HEK293 (cell line): ENCODE data around the gene DMBT1.

Experiments used
- CTCF ChIA-PET: fragments of 350-600 bp; formaldehyde crosslinking; extraction: SDS; loops from one replicate; lab custom pipeline; 2021; ENCODE audit warnings: antibody characterized with exemption; lab: Yijun Ruan, JAX
- POLR2A ChIA-PET: fragments of 300-600 bp; formaldehyde crosslinking; extraction: SDS; loops from one replicate; lab custom pipeline; 2020; ENCODE audit warnings: antibody characterized with exemption, inconsistent platforms; lab: Yijun Ruan, JAX
- H3K27ac ChIP-seq: fragments of 200-500 bp; sonication (Bioruptor generic); 2 replicates; pipeline ENCODE4 v1.5.1; 2014; ENCODE audit warnings: low read depth, low read length, control low read depth, inconsistent platforms; ENCODE audit errors: extremely low read depth
- H3K36me3 ChIP-seq, 2 experiments: fragments of 200-500 bp in 1 of 2; sonication (Bioruptor generic) in 1 of 2; 1 replicate in 1 of 2; 2 replicates in 1 of 2; pipeline ENCODE4 v1.5.1; 2014 to 2017; ENCODE audit warnings: inconsistent platforms in 2 of 2, low read length in 2 of 2; ENCODE audit not compliant: control insufficient read depth in 2 of 2, insufficient read depth in 1 of 2
- H3K4me1 ChIP-seq: fragments of 200-500 bp; sonication (Bioruptor generic); 2 replicates; pipeline ENCODE4 v1.5.1; 2014; ENCODE audit warnings: mild to moderate bottlenecking, low read length, inconsistent platforms; ENCODE audit not compliant: control insufficient read depth, insufficient read depth
- H3K4me3 ChIP-seq: 2 replicates; pipeline ENCODE4 v1.5.1; 2011; ENCODE audit warnings: low read depth, mild to moderate bottlenecking, control low read depth, low read length, moderate library complexity
- H3K9me3 ChIP-seq: fragments of 200-500 bp; sonication (Bioruptor generic); 2 replicates; pipeline ENCODE4 v1.5.1; 2014; ENCODE audit warnings: low read depth, low read length, inconsistent platforms; ENCODE audit not compliant: control insufficient read depth, insufficient read depth
- HOXC10 ChIP-seq: sonication (generic); formaldehyde crosslinking; IDR thresholded peaks from 2 replicates; pipeline ENCODE4 v1.8.1; 2023; ENCODE audit warnings: mild to moderate bottlenecking, missing genetic modification reagents
- KLF9 ChIP-seq: fragments of 450-650 bp; formaldehyde crosslinking; IDR thresholded peaks from 2 replicates; pipeline ENCODE4 v1.5.1; 2016; ENCODE audit warnings: missing biosample characterization, missing genetic modification characterization, low read depth
- SP3 ChIP-seq: fragments of 450-650 bp; formaldehyde crosslinking; IDR thresholded peaks from 2 replicates; pipeline ENCODE4 v1.5.1; 2016; ENCODE audit warnings: missing biosample characterization, missing genetic modification characterization
- YY2 ChIP-seq: fragments of 450-650 bp; formaldehyde crosslinking; IDR thresholded peaks from 2 replicates; pipeline ENCODE4 v1.5.1; 2016; ENCODE audit warnings: missing biosample characterization, missing genetic modification characterization
- ZNF274 ChIP-seq, 2 experiments: fragments of 200-500 bp in 1 of 2; fragments of 450-650 bp in 1 of 2; sonication (Bioruptor generic) in 1 of 2; formaldehyde crosslinking in 1 of 2; IDR thresholded peaks; 2 replicates each; pipeline versions ENCODE4 v1.5.1 to v1.6.1; 2014 to 2016; ENCODE audit warnings: borderline replicate concordance in 1 of 2, inconsistent platforms in 1 of 2, low read length in 1 of 2, missing biosample characterization in 1 of 2, missing genetic modification characterization in 1 of 2
- ZNF341 ChIP-seq: fragments of 450-650 bp; formaldehyde crosslinking; IDR thresholded peaks from 2 replicates; pipeline ENCODE4; 2016; ENCODE audit warnings: low read depth, missing biosample characterization, missing genetic modification characterization
- ZNF416 ChIP-seq: fragments of 450-650 bp; formaldehyde crosslinking; IDR thresholded peaks from 2 replicates; pipeline ENCODE4 v1.5.1; 2016; ENCODE audit warnings: missing biosample characterization, missing genetic modification characterization
- ZNF510 ChIP-seq: fragments of 450-650 bp; formaldehyde crosslinking; IDR thresholded peaks from 2 replicates; pipeline ENCODE4 v1.5.1; 2018; ENCODE audit warnings: mild to moderate bottlenecking, missing genetic modification characterization, missing biosample characterization; ENCODE audit not compliant: insufficient replicate concordance
- ZNF529 ChIP-seq: fragments of 450-650 bp; formaldehyde crosslinking; IDR thresholded peaks from 2 replicates; pipeline ENCODE4 v1.5.1; 2017; ENCODE audit warnings: missing genetic modification characterization, missing biosample characterization; ENCODE audit not compliant: insufficient replicate concordance
- ZNF596 ChIP-seq: fragments of 450-650 bp; IDR thresholded peaks from 2 replicates; pipeline ENCODE4 v1.5.0; 2018; ENCODE audit warnings: missing biosample characterization, mild to moderate bottlenecking, missing genetic modification characterization, moderate library complexity
- ZNF707 ChIP-seq: fragments of 450-650 bp; formaldehyde crosslinking; IDR thresholded peaks from 2 replicates; pipeline ENCODE4 v1.5.1; 2016; ENCODE audit warnings: missing biosample characterization, missing genetic modification characterization
- ZNF785 ChIP-seq: fragments of 450-650 bp; formaldehyde crosslinking; IDR thresholded peaks from 2 replicates; pipeline ENCODE4 v1.5.1; 2016; ENCODE audit warnings: missing biosample characterization, missing genetic modification characterization
- ZNF792 ChIP-seq: fragments of 450-650 bp; formaldehyde crosslinking; IDR thresholded peaks from 2 replicates; pipeline ENCODE4 v1.5.1; 2016; ENCODE audit warnings: missing biosample characterization, missing genetic modification characterization
- ZSCAN23 ChIP-seq: fragments of 450-650 bp; formaldehyde crosslinking; IDR thresholded peaks from 2 replicates; pipeline ENCODE4 v1.5.1; 2016; ENCODE audit warnings: missing biosample characterization, missing genetic modification characterization
- ZXDB ChIP-seq: fragments of 450-650 bp; formaldehyde crosslinking; IDR thresholded peaks from 2 replicates; pipeline ENCODE4 v1.5.1; 2016; ENCODE audit warnings: missing biosample characterization, missing genetic modification characterization
- TF ChIP-seq, protein P1 (sequence below): fragments of 450-650 bp; formaldehyde crosslinking; IDR thresholded peaks from 2 replicates; pipeline ENCODE4 v1.5.1; 2016; ENCODE audit warnings: missing biosample characterization, missing genetic modification characterization
- TF ChIP-seq, protein P2 (sequence below): fragments of 450-650 bp; formaldehyde crosslinking; IDR thresholded peaks from 2 replicates; pipeline ENCODE4 v1.5.1; 2016; ENCODE audit warnings: missing biosample characterization, missing genetic modification characterization, borderline replicate concordance

DMBT1 gene

DNA sequence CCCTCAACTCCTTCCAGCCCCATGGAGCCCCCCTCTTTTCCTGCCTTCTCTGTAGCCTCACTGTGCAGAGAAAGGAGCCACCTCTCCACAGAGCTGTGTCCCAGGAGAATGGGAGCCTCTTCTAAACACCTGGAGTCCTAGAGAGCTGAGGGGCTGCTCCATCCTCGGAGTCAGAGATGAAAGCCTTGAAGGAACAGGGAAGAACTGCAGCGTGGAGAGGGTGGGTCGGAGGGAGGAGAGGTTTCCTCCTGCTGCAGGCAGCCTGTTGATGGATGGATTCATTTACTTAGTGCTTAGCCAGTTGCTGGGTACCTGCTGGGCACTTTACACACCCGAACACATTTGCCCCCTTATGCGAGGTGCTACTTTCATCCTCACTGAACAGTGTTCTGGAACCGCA, 100.1 kb downstream of the DMBT1 start:
- no peaks in the 10 kb centered on the region for H3K4me1 ChIP-seq
- ChIA-PET CTCF (interaction anchor here (2.1 to 2.2 kb wide), 2 partner anchors 11 to 43 kb away, joined by 6 to 17 read pairs; no protein-coding TSS in a partner anchor), POLR2A (no interaction called here)
- no peaks in the 10 kb centered on the region for H3K36me3 ChIP-seq
- H3K27ac ChIP-seq: no peak overlapping the region
- TF ChIP-seq ZXDB (tag by site-specific recombination) (no peak), ZNF510 (tag by site-specific recombination) (no peak), YY2 (tag by site-specific recombination) (no peak), ZNF274 (IDR thresholded peaks at IDR 0.05; ENCODE audit: low read length) (no peak), ZNF274 (tag by site-specific recombination; IDR thresholded peaks at IDR 0.05; ENCODE audit: borderline replicate concordance) (no peak), ZNF785 (tag by site-specific recombination) (no peak)
- TF ChIP-seq, protein P1, sequence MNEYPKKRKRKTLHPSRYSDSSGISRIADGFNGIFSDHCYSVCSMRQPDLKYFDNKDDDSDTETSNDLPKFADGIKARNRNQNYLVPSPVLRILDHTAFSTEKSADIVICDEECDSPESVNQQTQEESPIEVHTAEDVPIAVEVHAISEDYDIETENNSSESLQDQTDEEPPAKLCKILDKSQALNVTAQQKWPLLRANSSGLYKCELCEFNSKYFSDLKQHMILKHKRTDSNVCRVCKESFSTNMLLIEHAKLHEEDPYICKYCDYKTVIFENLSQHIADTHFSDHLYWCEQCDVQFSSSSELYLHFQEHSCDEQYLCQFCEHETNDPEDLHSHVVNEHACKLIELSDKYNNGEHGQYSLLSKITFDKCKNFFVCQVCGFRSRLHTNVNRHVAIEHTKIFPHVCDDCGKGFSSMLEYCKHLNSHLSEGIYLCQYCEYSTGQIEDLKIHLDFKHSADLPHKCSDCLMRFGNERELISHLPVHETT (tag by site-specific recombination): no peak
- TF ChIP-seq, all 188 proteins: peak for 0
- Histone ChIP-seq H3K9me3 (no peaks in the 10 kb centered on the region), H3K4me3 (no peak overlapping the region)

DNA sequence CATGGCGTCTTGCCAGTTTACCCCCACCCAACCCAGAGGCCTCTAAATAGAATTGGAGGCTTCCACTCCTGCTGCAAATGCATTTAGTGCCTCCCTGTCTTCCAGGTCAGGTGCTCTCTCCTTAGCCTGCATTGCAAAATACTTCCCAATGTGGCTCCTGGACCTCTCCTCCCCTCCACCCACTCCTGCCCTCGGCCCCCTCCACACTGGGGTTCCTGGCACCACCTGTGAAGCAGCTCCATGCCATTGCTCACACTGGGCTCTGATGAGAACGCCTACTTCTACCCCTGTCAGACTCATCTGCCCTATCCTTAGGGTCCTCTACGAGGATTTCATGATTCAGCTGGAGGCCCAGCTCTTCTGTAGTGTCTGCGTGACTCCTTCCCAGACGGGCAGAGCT, 101.7 kb downstream of the DMBT1 start:
- CTCF ChIA-PET: interaction anchor here (0.6 kb wide), 1 partner anchor 366 kb away, joined by 3 read pairs; no protein-coding TSS in a partner anchor
- Histone ChIP-seq H3K9me3 (no peaks in the 10 kb centered on the region), H3K4me1 (no peaks in the 10 kb centered on the region), H3K36me3 (no peaks in the 10 kb centered on the region), H3K27ac (no peak overlapping the region), H3K4me3 (no peak overlapping the region)
- TF ChIP-seq ZNF529 (tag by site-specific recombination): no peak
- TF ChIP-seq, protein P2, sequence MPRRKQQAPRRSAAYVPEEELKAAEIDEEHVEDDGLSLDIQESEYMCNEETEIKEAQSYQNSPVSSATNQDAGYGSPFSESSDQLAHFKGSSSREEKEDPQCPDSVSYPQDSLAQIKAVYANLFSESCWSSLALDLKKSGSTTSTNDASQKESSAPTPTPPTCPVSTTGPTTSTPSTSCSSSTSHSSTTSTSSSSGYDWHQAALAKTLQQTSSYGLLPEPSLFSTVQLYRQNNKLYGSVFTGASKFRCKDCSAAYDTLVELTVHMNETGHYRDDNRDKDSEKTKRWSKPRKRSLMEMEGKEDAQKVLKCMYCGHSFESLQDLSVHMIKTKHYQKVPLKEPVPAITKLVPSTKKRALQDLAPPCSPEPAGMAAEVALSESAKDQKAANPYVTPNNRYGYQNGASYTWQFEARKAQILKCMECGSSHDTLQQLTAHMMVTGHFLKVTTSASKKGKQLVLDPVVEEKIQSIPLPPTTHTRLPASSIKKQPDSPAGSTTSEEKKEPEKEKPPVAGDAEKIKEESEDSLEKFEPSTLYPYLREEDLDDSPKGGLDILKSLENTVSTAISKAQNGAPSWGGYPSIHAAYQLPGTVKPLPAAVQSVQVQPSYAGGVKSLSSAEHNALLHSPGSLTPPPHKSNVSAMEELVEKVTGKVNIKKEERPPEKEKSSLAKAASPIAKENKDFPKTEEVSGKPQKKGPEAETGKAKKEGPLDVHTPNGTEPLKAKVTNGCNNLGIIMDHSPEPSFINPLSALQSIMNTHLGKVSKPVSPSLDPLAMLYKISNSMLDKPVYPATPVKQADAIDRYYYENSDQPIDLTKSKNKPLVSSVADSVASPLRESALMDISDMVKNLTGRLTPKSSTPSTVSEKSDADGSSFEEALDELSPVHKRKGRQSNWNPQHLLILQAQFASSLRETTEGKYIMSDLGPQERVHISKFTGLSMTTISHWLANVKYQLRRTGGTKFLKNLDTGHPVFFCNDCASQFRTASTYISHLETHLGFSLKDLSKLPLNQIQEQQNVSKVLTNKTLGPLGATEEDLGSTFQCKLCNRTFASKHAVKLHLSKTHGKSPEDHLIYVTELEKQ: no peak
- TF ChIP-seq ZNF341 (tag by site-specific recombination): no peak
- TF ChIP-seq ZNF707 (tag by site-specific recombination): no peak
- TF ChIP-seq KLF9: no peak
- no peak for TF ChIP-seq ZNF596
- POLR2A ChIA-PET: no interaction called here

GRCh38 chr10:122663516-122664130, 103.1 kb downstream of the DMBT1 start:
- POLR2A ChIA-PET: no interaction called here
- TF ChIP-seq SP3 (no peak), ZNF416 (tag by site-specific recombination) (no peak), ZSCAN23 (tag by site-specific recombination) (no peak), HOXC10 (no peak), ZNF792 (tag by site-specific recombination) (no peak)
- no peaks in the 10 kb centered on the region for H3K36me3 ChIP-seq
- no peak overlapping the region for H3K4me3 ChIP-seq
- H3K27ac ChIP-seq: no peak overlapping the region
- no peaks in the 10 kb centered on the region for H3K4me1 ChIP-seq
- no peaks in the 10 kb centered on the region for H3K9me3 ChIP-seq
- CTCF ChIA-PET: interaction anchor here (0.7 kb wide), 2 partner anchors 15 to 96 kb away, joined by 3 read pairs; no protein-coding TSS in a partner anchor
